ENCODE measurements around the gene ADAT1. TPM values are rescaled to one million over a fixed set of nuclear protein-coding genes. Genes with fewer than 3 reads are reported as not detected.
A peak's percentile ranks its signal among the peaks of the same experiment; 100 is the strongest.
"Not testable (repeated sequence)": the region's sequence is repeated elsewhere in the genome, so short reads cannot be mapped to it uniquely, and the experiment has no call there.

The ADAT1 gene
- total and polyA plus RNA-seq, 2 of the 13 experiments (the other 11 are each of a cell fraction or from before 2014, with no cell fraction given): 18.4 to 40.8 TPM

- TF ChIP-seq, protein P1, sequence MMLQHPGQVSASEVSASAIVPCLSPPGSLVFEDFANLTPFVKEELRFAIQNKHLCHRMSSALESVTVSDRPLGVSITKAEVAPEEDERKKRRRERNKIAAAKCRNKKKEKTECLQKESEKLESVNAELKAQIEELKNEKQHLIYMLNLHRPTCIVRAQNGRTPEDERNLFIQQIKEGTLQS (CRISPR knock-in tag; IDR thresholded peaks at IDR 0.05): 0 out of 2 replicates have a peak, but pooled peaks have one; percentile 16
Observed at GRCh38 chr16:75593825-75594820, 29.0 kb downstream of the ADAT1 start (continued).

GRCh38 chr16:75593308-75593707, 29.8 kb downstream of the ADAT1 start:
- in situ Hi-C loops (cut with HindIII; ENCODE audit: extremely low pct_ligation_motif_present, low pct_unique_long_range_greater_than_20kb) (no loop called here), intact Hi-C loops (cut with micrococcal nuclease; ENCODE audit: unreplicated experiment) (loop anchor here (5.0 kb wide), 1 partner anchor 36 kb away; the partner anchor contains the start of gene TMEM231)
- no peaks in the 10 kb centered on the region for H3K27me3 ChIP-seq (ENCODE audit: control insufficient read depth in 1 of 2, insufficient read depth in 2 of 2, low read length in 2 of 2)
- H3K36me3 ChIP-seq (replicated peaks in 1 of 2; ENCODE audit: control insufficient read depth in 1 of 2, insufficient read depth in 2 of 2, low read length in 2 of 2): no peaks in the 10 kb centered on the region; a peak in 1 of 5 replicates
- H3K4me2 ChIP-seq (ENCODE audit: low read depth, low read length): no peak overlapping the region
- H3K27ac ChIP-seq (ENCODE audit: extremely low read length, insufficient read depth, low read length): no peak overlapping the region
- peaks cover 20% of the 10 kb centered on the region for H3K4me1 ChIP-seq (ENCODE audit: insufficient read depth, low read length)
- FAIRE-seq (no peak), DNase-seq (ENCODE audit: low spot score) (no peak), ATAC-seq (no peak)
- CTCF ChIA-PET (ENCODE audit: low intra/inter-chr PET ratio, low total read pairs): no interaction called here
- POLR2A ChIA-PET: no interaction called here
- WGBS (ENCODE audit: low lambda C conversion rate): 96% methylated on average over 6 of the region's 6 CpGs
- H4K20me1 ChIP-seq (ENCODE audit: insufficient read depth, low read length): no peaks in the 10 kb centered on the region
- no peak overlapping the region for H3K9ac ChIP-seq (ENCODE audit: insufficient read depth, low read depth, low read length)
- 0 out of 2 replicates have a peak, but pooled peaks have one; percentile 29 for TF ChIP-seq ZNF121 (CRISPR knock-in tag; IDR thresholded peaks at IDR 0.05)
- TF ChIP-seq RFXAP (CRISPR knock-in tag; IDR thresholded peaks at IDR 0.05; ENCODE audit: borderline replicate concordance): no peak
- no peaks in the 10 kb centered on the region for H3K9me3 ChIP-seq (ENCODE audit: low read length)
- no TSS peak for BruUV-seq (replicated peaks)
- no peak overlapping the region for H3K4me3 ChIP-seq (replicated peaks in 1 of 3; ENCODE audit: insufficient read depth in 1 of 3, low read depth in 2 of 3, low read length in 3 of 3)
- no peak overlapping the region for H2AFZ ChIP-seq (ENCODE audit: low read length)
- H3K79me2 ChIP-seq (ENCODE audit: insufficient read depth, low read length): no peaks in the 10 kb centered on the region

GRCh38 chr16:75591927-75592326, 31.2 kb downstream of the ADAT1 start:
- DNase-seq (ENCODE audit: low spot score); ATAC-seq; H3K79me2 ChIP-seq (ENCODE audit: insufficient read depth, low read length); CTCF ChIA-PET (ENCODE audit: low intra/inter-chr PET ratio, low total read pairs); BruUV-seq (replicated peaks); H3K4me3 ChIP-seq (replicated peaks in 1 of 3; ENCODE audit: insufficient read depth in 1 of 3, low read depth in 2 of 3, low read length in 3 of 3); H3K27ac ChIP-seq (ENCODE audit: extremely low read length, insufficient read depth, low read length); H3K27me3 ChIP-seq (ENCODE audit: control insufficient read depth in 1 of 2, insufficient read depth in 2 of 2, low read length in 2 of 2); H3K4me2 ChIP-seq (ENCODE audit: low read depth, low read length); H2AFZ ChIP-seq (ENCODE audit: low read length); POLR2A ChIA-PET; H3K36me3 ChIP-seq (replicated peaks in 1 of 2; ENCODE audit: control insufficient read depth in 1 of 2, insufficient read depth in 2 of 2, low read length in 2 of 2); in situ Hi-C loops (cut with HindIII; ENCODE audit: extremely low pct_ligation_motif_present, low pct_unique_long_range_greater_than_20kb); H3K9ac ChIP-seq (ENCODE audit: insufficient read depth, low read depth, low read length); H4K20me1 ChIP-seq (ENCODE audit: insufficient read depth, low read length); FAIRE-seq; H3K9me3 ChIP-seq (ENCODE audit: low read length): not testable (repeated sequence)
- H3K4me1 ChIP-seq (ENCODE audit: insufficient read depth, low read length): peaks cover 20% of the 10 kb centered on the region
- intact Hi-C loops (cut with micrococcal nuclease; ENCODE audit: unreplicated experiment): loop anchor here (5.0 kb wide), 1 partner anchor 35 kb away; the partner anchor contains the start of gene TMEM231
- 97% methylated on average over 9 of the region's 9 CpGs for WGBS (ENCODE audit: low lambda C conversion rate)
